Keratinocyte (primary cell): ENCODE results near the gene SCUBE1. TPM values are rescaled to one million over a fixed set of nuclear protein-coding genes. Genes with fewer than 3 reads are reported as not detected.

ENCODE experiments used
- DNase-seq: peaks from one replicate; pipeline ENCODE4 v3.0.0-alpha.2; 2011; ENCODE audit warnings: low read depth, missing footprints, low spot score
- FAIRE-seq: peaks from 2 replicates; lab custom pipeline; 2011; peaks lifted over from hg19 to GRCh38; lab: Jason Lieb, UNC
- H2AFZ ChIP-seq: 2 replicates; pipeline ENCODE4 v1.6.0; 2012; ENCODE audit warnings: low read length, control low read depth, inconsistent platforms; ENCODE audit not compliant: control insufficient read depth
- H3K27ac ChIP-seq: 2 replicates; pipeline ENCODE4 v1.5.1; 2011; ENCODE audit warnings: low read length; ENCODE audit not compliant: control insufficient read depth, insufficient read depth
- H3K27me3 ChIP-seq: 3 replicates; pipeline ENCODE4 v1.6.0; 2011; ENCODE audit warnings: low read length; ENCODE audit not compliant: control insufficient read depth, insufficient read depth; ENCODE audit errors: extremely low read depth
- H3K36me3 ChIP-seq, 2 experiments: 2 replicates in 1 of 2; 3 replicates in 1 of 2; pipeline ENCODE4 v1.5.1; 2011; ENCODE audit warnings: low read length in 2 of 2, mild to moderate bottlenecking in 1 of 2; ENCODE audit not compliant: control insufficient read depth in 2 of 2, insufficient read depth in 2 of 2; ENCODE audit errors: extremely low read depth in 1 of 2
- H3K4me1 ChIP-seq: 3 replicates; pipeline ENCODE4 v1.5.1; 2011; ENCODE audit warnings: low read length; ENCODE audit not compliant: control insufficient read depth, insufficient read depth; ENCODE audit errors: extremely low read depth
- H3K4me2 ChIP-seq: 3 replicates; pipeline ENCODE4 v1.6.0; 2011; ENCODE audit warnings: low read depth, low read length; ENCODE audit not compliant: control insufficient read depth, insufficient read depth; ENCODE audit errors: extremely low read depth
- H3K4me3 ChIP-seq, 3 experiments: fragments of 200-600 bp in 1 of 3; sonication (generic) in 1 of 3; 2 replicates in 2 of 3; 3 replicates in 1 of 3; pipeline ENCODE4 v1.5.1; 2011 to 2016; ENCODE audit warnings: low read length in 3 of 3, mild to moderate bottlenecking in 3 of 3, control low read depth in 2 of 3, inconsistent platforms in 1 of 3, low read depth in 1 of 3, mixed read lengths in 1 of 3, mixed run types in 1 of 3, moderate library complexity in 1 of 3; ENCODE audit not compliant: control insufficient read depth in 2 of 3, insufficient read depth in 2 of 3; ENCODE audit errors: extremely low read depth in 1 of 3
- H3K79me2 ChIP-seq: 2 replicates; pipeline ENCODE4 v1.6.0; 2012; ENCODE audit warnings: low read length; ENCODE audit not compliant: control insufficient read depth, insufficient read depth
- H3K9ac ChIP-seq: 3 replicates; pipeline ENCODE4 v1.6.0; 2011; ENCODE audit warnings: low read length; ENCODE audit not compliant: control insufficient read depth, insufficient read depth; ENCODE audit errors: extremely low read depth
- H3K9me1 ChIP-seq: 3 replicates; pipeline ENCODE4 v1.6.0; 2011; ENCODE audit warnings: low read length; ENCODE audit not compliant: control insufficient read depth, insufficient read depth; ENCODE audit errors: extremely low read depth
- H3K9me3 ChIP-seq: 2 replicates; pipeline ENCODE4 v1.5.1; 2012; ENCODE audit warnings: low read depth, low read length; ENCODE audit not compliant: control insufficient read depth
- H4K20me1 ChIP-seq: 3 replicates; pipeline ENCODE4 v1.6.0; 2011; ENCODE audit warnings: low read length; ENCODE audit not compliant: control insufficient read depth, insufficient read depth; ENCODE audit errors: extremely low read depth
- EZH2 ChIP-seq: IDR thresholded peaks from one replicate; pipeline ENCODE4 v1.6.1; 2012; ENCODE audit warnings: inconsistent platforms, mild to moderate bottlenecking, low read length, moderate library complexity
- dilution Hi-C: fragments of 300-500 bp; cut with MboI; formaldehyde crosslinking; loops from one replicate; pipeline ENCODE4 v1.7.0; 2020; ENCODE audit warnings: low sequenced_read_pairs; ENCODE audit not compliant: extremely low pct_ligation_motif_present
- polyA plus RNA-seq, 5 experiments: library from polyadenylated mRNA; depleted of rRNA in 3 of 5; stranded (reverse) in 3 of 5; stranded (forward) in 1 of 5; unstranded in 1 of 5; fragments of >200 nt; gene quantifications; 1 replicate in 1 of 5; 2 replicates in 3 of 5; 3 replicates in 1 of 5; pipeline versions ENCODE4 v1.2.1 to v1.2.3, GENCODE V29; 2011 to 2012; ENCODE audit warnings: missing spikeins in 2 of 5, low read depth in 1 of 5, low replicate concordance in 1 of 5
- TF ChIP-seq, protein P1 (sequence below), 3 experiments: IDR thresholded peaks in 1 of 3; conservative IDR thresholded peaks in 1 of 3; optimal IDR thresholded peaks in 1 of 3; 2 replicates in 2 of 3; 3 replicates in 1 of 3; pipeline versions ENCODE3 to v1.5.1; 2011; ENCODE audit warnings: low read length in 3 of 3, mild to moderate bottlenecking in 3 of 3, moderate library complexity in 2 of 3, control low read depth in 1 of 3, inconsistent platforms in 1 of 3; ENCODE audit not compliant: insufficient read depth in 2 of 3; ENCODE audit errors: extremely low read depth in 1 of 3

The SCUBE1 gene
- polyA plus RNA-seq, 1 donor (not counting 4 experiments of a cell fraction or from before 2014, with no cell fraction given), result not detected

DNA sequence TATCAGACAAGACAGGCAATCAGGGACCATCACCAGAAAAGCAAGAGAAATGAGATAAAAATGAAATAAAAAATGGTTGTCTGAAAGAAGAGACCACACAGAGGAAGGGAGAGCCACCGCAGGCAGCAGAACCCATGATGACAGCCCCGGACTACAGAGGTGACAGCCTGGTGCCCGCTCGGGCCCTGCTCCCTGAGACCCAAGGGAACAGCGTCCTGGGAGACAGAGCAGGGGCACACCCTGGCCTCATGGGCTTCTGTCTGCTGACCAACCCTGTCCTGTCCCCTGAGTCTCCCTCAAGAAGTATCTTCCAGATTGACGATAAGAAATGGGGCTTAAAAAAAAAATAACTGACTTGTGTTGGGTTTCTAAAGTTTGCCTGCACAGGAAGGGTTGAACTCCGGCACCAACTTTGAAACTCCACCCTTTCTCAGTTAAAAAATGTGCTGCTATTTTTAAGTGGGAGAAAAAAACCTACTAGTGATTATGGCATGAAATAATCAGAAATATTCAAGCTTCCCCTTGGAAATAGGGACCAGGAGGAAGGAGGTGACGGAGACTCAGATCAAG is 86.1 kb downstream of the SCUBE1 start:
- H3K4me1 ChIP-seq, result no peaks in the 10 kb centered on the region
- no peak overlapping the region for H3K9ac ChIP-seq
- no peaks in the 10 kb centered on the region for H3K79me2 ChIP-seq
- H3K4me3 ChIP-seq, result no peak overlapping the region
- FAIRE-seq, result no peak
- no peaks in the 10 kb centered on the region for H3K9me1 ChIP-seq
- no peaks in the 10 kb centered on the region for H3K36me3 ChIP-seq
- H3K4me2 ChIP-seq, result no peak overlapping the region
- H2AFZ ChIP-seq, result no peak overlapping the region
- H3K27ac ChIP-seq, result no peak overlapping the region
- dilution Hi-C loops, result no loop called here
- no peaks in the 10 kb centered on the region for H4K20me1 ChIP-seq
- DNase-seq, result no peak
- H3K9me3 ChIP-seq, result no peaks in the 10 kb centered on the region
- no peak for TF ChIP-seq EZH2
- TF ChIP-seq, protein P1, sequence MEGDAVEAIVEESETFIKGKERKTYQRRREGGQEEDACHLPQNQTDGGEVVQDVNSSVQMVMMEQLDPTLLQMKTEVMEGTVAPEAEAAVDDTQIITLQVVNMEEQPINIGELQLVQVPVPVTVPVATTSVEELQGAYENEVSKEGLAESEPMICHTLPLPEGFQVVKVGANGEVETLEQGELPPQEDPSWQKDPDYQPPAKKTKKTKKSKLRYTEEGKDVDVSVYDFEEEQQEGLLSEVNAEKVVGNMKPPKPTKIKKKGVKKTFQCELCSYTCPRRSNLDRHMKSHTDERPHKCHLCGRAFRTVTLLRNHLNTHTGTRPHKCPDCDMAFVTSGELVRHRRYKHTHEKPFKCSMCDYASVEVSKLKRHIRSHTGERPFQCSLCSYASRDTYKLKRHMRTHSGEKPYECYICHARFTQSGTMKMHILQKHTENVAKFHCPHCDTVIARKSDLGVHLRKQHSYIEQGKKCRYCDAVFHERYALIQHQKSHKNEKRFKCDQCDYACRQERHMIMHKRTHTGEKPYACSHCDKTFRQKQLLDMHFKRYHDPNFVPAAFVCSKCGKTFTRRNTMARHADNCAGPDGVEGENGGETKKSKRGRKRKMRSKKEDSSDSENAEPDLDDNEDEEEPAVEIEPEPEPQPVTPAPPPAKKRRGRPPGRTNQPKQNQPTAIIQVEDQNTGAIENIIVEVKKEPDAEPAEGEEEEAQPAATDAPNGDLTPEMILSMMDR (optimal IDR thresholded peaks at IDR 0.05 in 1 of 3, IDR thresholded peaks at IDR 0.05 in 1 of 3, conservative IDR thresholded peaks at IDR 0.05 in 1 of 3; ENCODE audit: extremely low read depth in 1 of 3, insufficient read depth in 2 of 3, low read length in 3 of 3), result no peak
- H3K27me3 ChIP-seq, result peaks cover 53% of the 10 kb centered on the region

DNA sequence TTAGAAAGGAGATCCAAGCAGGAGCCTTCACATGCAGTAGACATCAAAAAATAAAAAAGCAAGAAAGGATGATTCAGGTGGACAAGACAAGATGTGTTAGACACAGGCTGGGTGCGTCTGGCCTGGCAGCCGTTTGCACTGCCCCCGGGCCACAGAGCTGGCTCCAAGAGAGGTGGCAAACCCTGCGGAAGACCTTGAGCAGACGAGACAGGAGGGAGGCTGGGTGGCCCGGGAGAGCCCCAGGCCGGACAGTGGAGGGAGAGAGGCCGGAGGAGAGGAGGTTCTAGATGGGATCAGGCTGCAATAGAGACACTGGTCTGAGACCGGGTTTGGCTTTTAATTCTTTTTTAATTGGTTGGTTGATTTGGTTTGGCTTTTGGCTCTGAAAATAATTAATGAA is 86.6 kb downstream of the SCUBE1 start:
- TF ChIP-seq, protein P1 (optimal IDR thresholded peaks at IDR 0.05 in 1 of 3, IDR thresholded peaks at IDR 0.05 in 1 of 3, conservative IDR thresholded peaks at IDR 0.05 in 1 of 3; ENCODE audit: extremely low read depth in 1 of 3, insufficient read depth in 2 of 3, low read length in 3 of 3), result no peak
- no peak for TF ChIP-seq EZH2
- H2AFZ ChIP-seq, result no peak overlapping the region
- no peaks in the 10 kb centered on the region for H3K9me3 ChIP-seq
- H3K9me1 ChIP-seq, result no peaks in the 10 kb centered on the region
- H3K4me3 ChIP-seq, result no peak overlapping the region
- H3K27ac ChIP-seq, result no peak overlapping the region
- dilution Hi-C loops, result no loop called here
- H3K4me2 ChIP-seq, result no peak overlapping the region
- H3K79me2 ChIP-seq, result no peaks in the 10 kb centered on the region
- no peaks in the 10 kb centered on the region for H4K20me1 ChIP-seq
- no peak for DNase-seq
- FAIRE-seq, result no peak
- no peak overlapping the region for H3K9ac ChIP-seq
- no peaks in the 10 kb centered on the region for H3K36me3 ChIP-seq
- H3K4me1 ChIP-seq, result no peaks in the 10 kb centered on the region
- H3K27me3 ChIP-seq, result peaks cover 48% of the 10 kb centered on the region
